B cell (primary cell): Measurements from ENCODE around the gene BET1L.

ENCODE experiments used
- EZH2 ChIP-seq: IDR thresholded peaks from 2 replicates; pipeline ENCODE4 v1.6.1; 2012; ENCODE audit warnings: borderline replicate concordance, low read depth, mild to moderate bottlenecking, moderate library complexity, low read length; ENCODE audit not compliant: insufficient read depth, poor library complexity, severe bottlenecking
- TF ChIP-seq, protein P1 (sequence below): fragments of 200-600 bp; IDR thresholded peaks from one replicate; pipeline ENCODE4 v1.8.0; 2022; ENCODE audit warnings: antibody characterized with exemption, mild to moderate bottlenecking

GRCh38 chr11:202490-202889 is 4.7 kb downstream of the BET1L start:
- TF ChIP-seq, protein P1, sequence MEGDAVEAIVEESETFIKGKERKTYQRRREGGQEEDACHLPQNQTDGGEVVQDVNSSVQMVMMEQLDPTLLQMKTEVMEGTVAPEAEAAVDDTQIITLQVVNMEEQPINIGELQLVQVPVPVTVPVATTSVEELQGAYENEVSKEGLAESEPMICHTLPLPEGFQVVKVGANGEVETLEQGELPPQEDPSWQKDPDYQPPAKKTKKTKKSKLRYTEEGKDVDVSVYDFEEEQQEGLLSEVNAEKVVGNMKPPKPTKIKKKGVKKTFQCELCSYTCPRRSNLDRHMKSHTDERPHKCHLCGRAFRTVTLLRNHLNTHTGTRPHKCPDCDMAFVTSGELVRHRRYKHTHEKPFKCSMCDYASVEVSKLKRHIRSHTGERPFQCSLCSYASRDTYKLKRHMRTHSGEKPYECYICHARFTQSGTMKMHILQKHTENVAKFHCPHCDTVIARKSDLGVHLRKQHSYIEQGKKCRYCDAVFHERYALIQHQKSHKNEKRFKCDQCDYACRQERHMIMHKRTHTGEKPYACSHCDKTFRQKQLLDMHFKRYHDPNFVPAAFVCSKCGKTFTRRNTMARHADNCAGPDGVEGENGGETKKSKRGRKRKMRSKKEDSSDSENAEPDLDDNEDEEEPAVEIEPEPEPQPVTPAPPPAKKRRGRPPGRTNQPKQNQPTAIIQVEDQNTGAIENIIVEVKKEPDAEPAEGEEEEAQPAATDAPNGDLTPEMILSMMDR: no peak
- TF ChIP-seq EZH2: no peak
